Motor neuron (in vitro differentiated cells): ENCODE data around the gene YIPF5. TPM values are rescaled to one million over a fixed set of nuclear protein-coding genes. Genes with fewer than 3 reads are reported as not detected.

Source experiments
- ATAC-seq, 8 experiments: fragments of 200-7000 bp; cut with Tn5 transposase; replicated peaks in 6 of 8; 2 replicates each; pipeline ENCODE4 v1.8.0; 2021; ENCODE audit warnings: mild to moderate bottlenecking in 8 of 8, moderate library complexity in 8 of 8
- H3K27ac ChIP-seq, 2 donors: fragments of 250-450 bp; sonication (Bioruptor Pico); 2 replicates each; pipeline ENCODE4 v1.9.0; 2021; ENCODE audit warnings: antibody characterized with exemption in 2 of 2, mild to moderate bottlenecking in 2 of 2, moderate library complexity in 1 of 2
- H3K4me1 ChIP-seq, 2 donors: fragments of 250-450 bp; sonication (Bioruptor Pico); replicated peaks in 1 of 2; 2 replicates each; pipeline ENCODE4 v1.6.1; 2021; ENCODE audit warnings: antibody characterized with exemption in 2 of 2, mild to moderate bottlenecking in 2 of 2, moderate library complexity in 1 of 2
- H3K4me3 ChIP-seq, 5 donors: fragments of 250-450 bp; sonication (Bioruptor Pico); 2 replicates each; pipeline ENCODE4 v1.9.0; 2021; ENCODE audit warnings: antibody characterized with exemption in 5 of 5, mild to moderate bottlenecking in 5 of 5, moderate library complexity in 4 of 5
- WGBS, 10 experiments: fragments of 450-650 bp; shearing (Covaris generic); methylation state at CpG; one replicate each; pipeline ENCODE4 v1.0.0; 2022; 5-methylcytosine and 5-hydroxymethylcytosine counted together
- in situ Hi-C, 9 experiments: fragments of 400-800 bp; cut with MboI; loops; one replicate each; pipeline ENCODE4 v1.15.0; 2021; ENCODE audit warnings: low sequenced_read_pairs in 9 of 9, low pct_unique_long_range_greater_than_20kb in 2 of 9; ENCODE audit not compliant: unreplicated experiment in 9 of 9
- total RNA-seq, 8 experiments: library from RNA; unstranded; fragments of 300-600 nt; gene quantifications; 2 replicates each; pipeline versions ENCODE4 v1.2.3 to v1.2.4, GENCODE V29; 2022

The YIPF5 gene
- 10 to 100 TPM; 28.7 to 91.0 (median 64.2) TPM for total RNA-seq

GRCh38 chr5:144170276-144171024 lies at the start of gene YIPF5, which contains the start of gene KCTD16:
YIPF5 (minus strand) TSS chr5:144170659; CDS start chr5:144169955, 704 bp downstream.
KCTD16 (plus strand) TSS chr5:144170873.
- in situ Hi-C loops = no loop called here
- 0 to 14% (median 1%) methylated on average over 1 to 26 of the region's 39 CpGs; no CpG with 5 or more reads in 1 of the 10 experiments for WGBS, 10 experiments
- Histone ChIP-seq H3K27ac (peak within 1 kb of the TSS; percentile 89 to 98), H3K4me1 (peaks cover 9 to 35% of the 10 kb centered on the region in 2 donors), H3K4me3 (peak within 1 kb of the TSS; percentile 53 to 84 (median 68))
- peak; percentile 93 to 99 (median 98) for ATAC-seq

- Histone ChIP-seq H3K4me1 (peaks cover 0 to 3% of the 10 kb centered on the region in 2 donors), H3K4me3 (no peak overlapping the region), H3K27ac (no peak overlapping the region)
- no peak for ATAC-seq
- in situ Hi-C loops = loop anchor here in 4 of 9 experiments (25.0 kb wide), 5 partner anchors 767 to 1842 kb away; partner anchors contain the start of gene PRELID2 (in 1 of the 4)
- 14 to 90% (median 50%) methylated on average over 1 to 3 of the region's 3 CpGs; no CpG with 5 or more reads in 1 of the 10 experiments for WGBS, 10 experiments
Observed at GRCh38 chr5:144219869-144220268, 49.4 kb upstream of the YIPF5 start.

- Histone ChIP-seq H3K27ac (no peak overlapping the region), H3K4me1 (peaks cover 11 to 25% of the 10 kb centered on the region in 2 donors), H3K4me3 (peak overlapping the region in 1 of 5 donors; percentile 11)
- ATAC-seq = peak; percentile 12 to 74 (median 46)
- WGBS, 10 experiments = 0 to 100% (median 60%) methylated on average over 1 of the region's 1 CpG; no CpG with 5 or more reads in 1 of the 10 experiments
- in situ Hi-C loops = loop anchor here in 4 of 9 experiments (25.0 kb wide), 5 partner anchors 777 to 1852 kb away; partner anchors contain the start of gene PRELID2 (in 1 of the 4)
Observed at GRCh38 chr5:144210655-144211054, 40.2 kb upstream of the YIPF5 start.

GRCh38 chr5:144209361-144209760 lies 38.9 kb upstream of the YIPF5 start:
- Histone ChIP-seq H3K4me3 (peak overlapping the region in 4 of 5 donors; percentile 1 to 55 (median 7)), H3K4me1 (peaks cover 14 to 32% of the 10 kb centered on the region in 2 donors), H3K27ac (no peak overlapping the region)
- WGBS, 10 experiments = 3 to 82% (median 64%) methylated on average over 1 to 4 of the region's 4 CpGs; no CpG with 5 or more reads in 2 of the 10 experiments
- in situ Hi-C loops = loop anchor here in 4 of 9 experiments (10.0 to 25.0 kb wide), 6 partner anchors 185 to 1853 kb away; partner anchors contain the start of gene PRELID2 (in 1 of the 4)
- no peak for ATAC-seq

GRCh38 chr5:144207875-144208444 lies 37.5 kb upstream of the YIPF5 start:
- in situ Hi-C loops = loop anchor here in 4 of 9 experiments (10.0 to 25.0 kb wide), 6 partner anchors 187 to 1854 kb away; partner anchors contain the start of gene PRELID2 (in 1 of the 4)
- H3K4me3 ChIP-seq = peak overlapping the region in 4 of 5 donors; percentile 15 to 55 (median 40)
- H3K4me1 ChIP-seq = peaks cover 14 to 38% of the 10 kb centered on the region in 2 donors
- H3K27ac ChIP-seq = no peak overlapping the region
- ATAC-seq = peak in 1 of 8 experiments; percentile 4

GRCh38 chr5:144206141-144206540 lies 35.7 kb upstream of the YIPF5 start:
- H3K4me1 ChIP-seq = peaks cover 14 to 38% of the 10 kb centered on the region in 2 donors
- H3K27ac ChIP-seq = no peak overlapping the region
- peak overlapping the region in 4 of 5 donors; percentile 34 to 55 (median 40) for H3K4me3 ChIP-seq
- 13 to 74% (median 56%) methylated on average over 1 to 2 of the region's 2 CpGs; no CpG with 5 or more reads in 4 of the 10 experiments for WGBS, 10 experiments
- ATAC-seq = peak in 1 of 8 experiments; percentile 14
- in situ Hi-C loops = loop anchor here in 4 of 9 experiments (10.0 to 25.0 kb wide), 6 partner anchors 189 to 1856 kb away; partner anchors contain the start of gene PRELID2 (in 1 of the 4)

GRCh38 chr5:144205141-144205551 lies 34.7 kb upstream of the YIPF5 start:
- Histone ChIP-seq H3K4me3 (peak overlapping the region; percentile 26 to 55 (median 36)), H3K27ac (no peak overlapping the region), H3K4me1 (peaks cover 14 to 32% of the 10 kb centered on the region in 2 donors)
- in situ Hi-C loops = loop anchor here in 4 of 9 experiments (10.0 to 25.0 kb wide), 6 partner anchors 190 to 1857 kb away; partner anchors contain the start of gene PRELID2 (in 1 of the 4)
- 0 to 7% (median 2%) methylated on average over 1 to 8 of the region's 31 CpGs; no CpG with 5 or more reads in 6 of the 10 experiments for WGBS, 10 experiments
- peak; percentile 62 to 95 (median 88) for ATAC-seq

- Histone ChIP-seq H3K4me3 (no peak overlapping the region), H3K27ac (no peak overlapping the region), H3K4me1 (peaks cover 10 to 27% of the 10 kb centered on the region in 2 donors)
- ATAC-seq = peak; percentile 24 to 72 (median 35)
- WGBS, 10 experiments = 10 to 66% (median 35%) methylated on average over 3 to 10 of the region's 10 CpGs
- in situ Hi-C loops = loop anchor here in 4 of 9 experiments (10.0 to 25.0 kb wide), 6 partner anchors 191 to 1858 kb away; partner anchors contain the start of gene PRELID2 (in 1 of the 4)
Observed at GRCh38 chr5:144203750-144204596, 33.5 kb upstream of the YIPF5 start.

- Histone ChIP-seq H3K4me3 (no peak overlapping the region), H3K4me1 (peaks cover 9 to 26% of the 10 kb centered on the region in 2 donors), H3K27ac (no peak overlapping the region)
- ATAC-seq = no peak
- 88 to 100% (median 100%) methylated on average over 1 of the region's 1 CpG; no CpG with 5 or more reads in 3 of the 10 experiments for WGBS, 10 experiments
- in situ Hi-C loops = loop anchor here in 4 of 9 experiments (10.0 to 25.0 kb wide), 6 partner anchors 192 to 1860 kb away; partner anchors contain the start of gene PRELID2 (in 1 of the 4)
Observed at GRCh38 chr5:144202726-144203125, 32.3 kb upstream of the YIPF5 start.

GRCh38 chr5:144202072-144202471 lies 31.6 kb upstream of the YIPF5 start:
- peak in 1 of 8 experiments; percentile 47 for ATAC-seq
- peaks cover 8 to 23% of the 10 kb centered on the region in 2 donors for H3K4me1 ChIP-seq
- 2 to 93% (median 53%) methylated on average over 2 to 10 of the region's 10 CpGs; no CpG with 5 or more reads in 1 of the 10 experiments for WGBS, 10 experiments
- no peak overlapping the region for H3K27ac ChIP-seq
- in situ Hi-C loops = loop anchor here in 4 of 9 experiments (10.0 to 25.0 kb wide), 6 partner anchors 193 to 1860 kb away; partner anchors contain the start of gene PRELID2 (in 1 of the 4)
- H3K4me3 ChIP-seq = no peak overlapping the region

- Histone ChIP-seq H3K4me1 (peaks cover 8 to 23% of the 10 kb centered on the region in 2 donors), H3K4me3 (no peak overlapping the region), H3K27ac (no peak overlapping the region)
- in situ Hi-C loops = loop anchor here in 4 of 9 experiments (10.0 to 25.0 kb wide), 6 partner anchors 193 to 1861 kb away; partner anchors contain the start of gene PRELID2 (in 1 of the 4)
- 56 to 100% (median 87%) methylated on average over 1 to 5 of the region's 5 CpGs; no CpG with 5 or more reads in 1 of the 10 experiments for WGBS, 10 experiments
- peak in 1 of 8 experiments; percentile 14 for ATAC-seq
Observed at GRCh38 chr5:144201588-144201987, 31.1 kb upstream of the YIPF5 start.
